NCI-H2171 treated with DMSO at 0.1 percent for 48 hours (cell line): ENCODE results near the gene NRDE2.
A peak's percentile ranks its signal among the peaks of the same experiment; 100 is the strongest.
"Not testable (repeated sequence)": the region's sequence is repeated elsewhere in the genome, so short reads cannot be mapped to it uniquely, and the experiment has no call there.

ENCODE experiments used
- DNase-seq: peaks from one replicate; lab custom pipeline; 2025; lab: John Stamatoyannopoulos, UW

NRDE2 gene

GRCh38 chr14:90274019-90274418, 57.7 kb downstream of the NRDE2 start:
- DNase-seq = no peak

GRCh38 chr14:90273532-90273931, 58.2 kb downstream of the NRDE2 start:
- no peak for DNase-seq

- no peak for DNase-seq
These were observed 59.2 kb downstream of the NRDE2 start for GRCh38 chr14:90272523-90272922.

- DNase-seq = no peak
These were observed 63.3 kb downstream of the NRDE2 start for GRCh38 chr14:90268420-90268819.

GRCh38 chr14:90266441-90267154, 65.1 kb downstream of the NRDE2 start:
- no peak for DNase-seq

- no peak for DNase-seq
These were observed 67.8 kb downstream of the NRDE2 start for GRCh38 chr14:90263748-90264449.

- peak; percentile 94 for DNase-seq
These were observed 75.2 kb downstream of the NRDE2 start, which contains the start of gene PSMC1 for GRCh38 chr14:90256354-90257131. TSS of gene PSMC1 (plus strand) at chr14:90256553. CDS start at chr14:90256598, 45 bp downstream.

- no peak for DNase-seq
These were observed 75.9 kb downstream of the NRDE2 start for GRCh38 chr14:90255871-90256270.

GRCh38 chr14:90253826-90254225, 77.9 kb downstream of the NRDE2 start:
- no peak for DNase-seq

- no peak for DNase-seq
These were observed 83.1 kb downstream of the NRDE2 start for GRCh38 chr14:90248594-90248993.

- DNase-seq = not testable (repeated sequence)
These were observed 84.3 kb downstream of the NRDE2 start for GRCh38 chr14:90247441-90247840.

- no peak for DNase-seq
These were observed 84.8 kb downstream of the NRDE2 start for GRCh38 chr14:90246936-90247335.

- no peak for DNase-seq
These were observed 89.3 kb downstream of the NRDE2 start for GRCh38 chr14:90242444-90242843.

- DNase-seq = no peak
These were observed 92.6 kb downstream of the NRDE2 start for GRCh38 chr14:90239139-90239538.

GRCh38 chr14:90235179-90235976, 96.4 kb downstream of the NRDE2 start:
- DNase-seq = peak; percentile 73

- DNase-seq = not testable (repeated sequence)
These were observed 101.8 kb downstream of the NRDE2 start for GRCh38 chr14:90229942-90230341.

GRCh38 chr14:90228478-90228877, 103.3 kb downstream of the NRDE2 start:
- no peak for DNase-seq
